Bronchial epithelial cell (primary cell): ENCODE results near the gene TAP2. TPM values are rescaled to one million over a fixed set of nuclear protein-coding genes. Genes with fewer than 3 reads are reported as not detected.

Experiments
- DNase-seq: peaks from one replicate; pipeline ENCODE4 v3.0.0-alpha.2; 2010; ENCODE audit warnings: low read depth
- FAIRE-seq: peaks from 2 replicates; lab custom pipeline; 2011; peaks lifted over from hg19 to GRCh38; lab: Jason Lieb, UNC
- H3K27me3 ChIP-seq: 2 replicates; pipeline ENCODE4 v1.5.1; 2011; ENCODE audit warnings: low read length; ENCODE audit not compliant: control insufficient read depth, insufficient read depth
- H3K36me3 ChIP-seq: 2 replicates; pipeline ENCODE4 v1.5.1; 2011; ENCODE audit warnings: low read length; ENCODE audit not compliant: control insufficient read depth, insufficient read depth
- H3K4me3 ChIP-seq: 2 replicates; pipeline ENCODE4 v1.5.1; 2011; ENCODE audit warnings: mild to moderate bottlenecking, low read depth, low read length, control low read depth
- total RNA-seq: library from RNA; depleted of rRNA; stranded (reverse); fragments of >200 nt; gene quantifications from 2 replicates; pipeline ENCODE4 v1.2.1, GENCODE V29; 2014
- TF ChIP-seq, protein P1 (sequence below): IDR thresholded peaks from 2 replicates; pipeline ENCODE4 v1.5.1; 2011; ENCODE audit warnings: mild to moderate bottlenecking, moderate library complexity, low read length, control low read depth, inconsistent platforms; ENCODE audit not compliant: insufficient read depth, severe bottlenecking

The TAP2 gene
- total RNA-seq, 1 donor from 2014 or later = 25.0 TPM

DNA sequence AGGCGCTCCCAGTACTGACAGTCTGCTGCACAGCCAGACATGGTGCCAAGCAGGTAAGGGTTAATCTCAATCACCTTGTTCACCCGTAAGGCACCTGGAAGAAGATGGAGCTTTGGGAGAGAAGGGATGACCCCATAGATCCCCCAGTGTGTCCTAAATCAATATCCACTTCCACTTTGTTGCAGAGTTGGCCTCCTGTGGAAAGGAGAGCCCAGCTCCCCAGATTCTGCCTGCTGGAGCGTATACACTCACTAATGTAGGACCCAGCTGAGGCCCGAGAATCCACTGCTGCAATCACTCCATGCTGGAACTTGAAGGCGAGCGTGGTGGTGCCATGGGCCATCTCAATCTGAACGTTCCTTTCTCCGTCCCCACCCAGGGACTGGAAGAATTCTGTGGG, 4.2 kb upstream of the TAP2 start:
- Histone ChIP-seq H3K36me3 (peaks cover 7% of the 10 kb centered on the region), H3K4me3 (no peak overlapping the region), H3K27me3 (no peaks in the 10 kb centered on the region)
- FAIRE-seq = no peak
- TF ChIP-seq, protein P1, sequence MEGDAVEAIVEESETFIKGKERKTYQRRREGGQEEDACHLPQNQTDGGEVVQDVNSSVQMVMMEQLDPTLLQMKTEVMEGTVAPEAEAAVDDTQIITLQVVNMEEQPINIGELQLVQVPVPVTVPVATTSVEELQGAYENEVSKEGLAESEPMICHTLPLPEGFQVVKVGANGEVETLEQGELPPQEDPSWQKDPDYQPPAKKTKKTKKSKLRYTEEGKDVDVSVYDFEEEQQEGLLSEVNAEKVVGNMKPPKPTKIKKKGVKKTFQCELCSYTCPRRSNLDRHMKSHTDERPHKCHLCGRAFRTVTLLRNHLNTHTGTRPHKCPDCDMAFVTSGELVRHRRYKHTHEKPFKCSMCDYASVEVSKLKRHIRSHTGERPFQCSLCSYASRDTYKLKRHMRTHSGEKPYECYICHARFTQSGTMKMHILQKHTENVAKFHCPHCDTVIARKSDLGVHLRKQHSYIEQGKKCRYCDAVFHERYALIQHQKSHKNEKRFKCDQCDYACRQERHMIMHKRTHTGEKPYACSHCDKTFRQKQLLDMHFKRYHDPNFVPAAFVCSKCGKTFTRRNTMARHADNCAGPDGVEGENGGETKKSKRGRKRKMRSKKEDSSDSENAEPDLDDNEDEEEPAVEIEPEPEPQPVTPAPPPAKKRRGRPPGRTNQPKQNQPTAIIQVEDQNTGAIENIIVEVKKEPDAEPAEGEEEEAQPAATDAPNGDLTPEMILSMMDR = no peak
- DNase-seq = no peak

DNA sequence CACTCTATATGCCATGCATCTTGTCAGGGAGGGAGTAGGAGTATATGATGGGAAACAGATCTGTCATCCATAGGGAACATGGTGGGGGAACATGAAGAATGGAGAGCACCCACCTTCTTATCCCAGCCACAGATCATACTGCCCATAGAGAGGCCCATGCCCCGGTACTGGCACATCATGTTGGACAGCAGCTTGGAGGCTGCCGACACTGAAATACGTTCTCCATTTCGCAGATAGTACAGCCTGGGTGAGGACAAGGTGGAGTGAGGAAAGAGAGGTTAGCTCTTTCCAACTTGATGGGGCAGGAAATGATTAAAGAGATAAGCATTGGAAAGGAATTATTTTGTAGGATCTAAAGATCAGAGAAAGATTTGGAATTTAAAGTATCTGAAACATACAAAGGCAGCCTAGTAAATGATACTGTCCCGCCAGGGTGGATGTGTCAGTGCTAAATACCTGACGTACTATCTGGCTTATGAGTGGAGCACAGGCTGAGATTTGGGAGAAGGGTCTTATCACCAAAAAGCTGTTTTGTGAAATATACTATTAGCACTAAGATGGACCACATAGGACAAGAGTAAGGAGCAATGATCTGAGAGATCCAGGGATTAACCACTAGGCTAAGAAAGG, 3.6 kb upstream of the TAP2 start:
- TF ChIP-seq, protein P1 = no peak
- H3K4me3 ChIP-seq = no peak overlapping the region
- DNase-seq (no peak), FAIRE-seq (no peak)
- no peaks in the 10 kb centered on the region for H3K27me3 ChIP-seq
- H3K36me3 ChIP-seq = peaks cover 7% of the 10 kb centered on the region

DNA sequence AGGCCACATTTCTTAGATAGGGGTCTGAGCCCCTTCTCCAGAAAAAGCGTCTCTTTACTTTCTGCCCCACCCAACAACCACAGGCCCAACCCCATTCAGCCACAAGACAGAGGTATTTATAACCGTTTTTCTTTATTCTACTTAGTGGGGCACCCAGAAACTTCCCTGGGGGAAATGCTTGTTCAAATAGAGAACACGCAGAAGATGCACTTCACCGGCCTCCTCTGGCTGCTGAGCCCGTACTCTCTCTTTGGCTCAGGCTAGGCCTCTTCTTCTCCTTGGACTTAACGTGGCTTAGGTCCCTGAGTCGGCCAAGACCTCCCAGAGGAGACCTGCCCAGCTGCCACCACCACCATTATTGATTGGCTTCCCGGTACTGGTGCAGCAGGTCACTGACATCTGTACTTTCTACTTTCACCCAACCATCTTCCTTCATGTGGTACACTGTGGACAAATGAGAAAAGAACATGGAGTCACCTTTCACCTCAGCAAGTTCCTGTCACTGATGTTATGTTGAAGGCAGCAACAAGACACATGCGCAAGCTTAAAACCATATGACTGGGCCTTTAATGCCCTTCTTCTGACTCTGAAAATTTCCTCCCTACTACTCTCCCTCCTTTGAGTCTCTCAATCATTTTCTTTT, 2.2 kb upstream of the TAP2 start:
- FAIRE-seq (no peak), DNase-seq (no peak)
- TF ChIP-seq, protein P1 = no peak
- Histone ChIP-seq H3K27me3 (no peaks in the 10 kb centered on the region), H3K4me3 (no peak overlapping the region), H3K36me3 (peaks cover 5% of the 10 kb centered on the region)

DNA sequence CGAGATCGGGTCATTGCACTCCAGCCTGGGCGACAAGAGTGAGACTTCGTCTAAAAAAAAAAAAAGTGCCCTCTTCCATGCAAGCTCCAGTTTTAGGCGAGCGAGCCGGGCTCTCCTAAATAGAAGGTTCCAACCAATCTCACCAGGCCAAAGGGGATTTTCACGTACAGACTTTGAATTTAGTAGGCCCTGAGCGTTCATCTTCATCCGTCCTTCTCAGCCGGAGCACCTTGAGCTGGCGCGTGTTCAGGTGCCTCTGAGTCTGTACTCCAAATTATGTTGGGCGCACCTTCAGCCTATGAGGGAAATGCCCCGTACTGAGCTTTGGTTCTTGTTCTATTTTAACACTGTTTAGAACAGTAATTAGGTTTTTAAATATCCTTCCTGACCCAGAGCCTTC, 817 bp upstream of the TAP2 start:
- TF ChIP-seq, protein P1 = no peak
- DNase-seq (no peak), FAIRE-seq (no peak)
- H3K4me3 ChIP-seq = no peak overlapping the region
- peaks cover 11% of the 10 kb centered on the region for H3K36me3 ChIP-seq
- no peaks in the 10 kb centered on the region for H3K27me3 ChIP-seq

DNA sequence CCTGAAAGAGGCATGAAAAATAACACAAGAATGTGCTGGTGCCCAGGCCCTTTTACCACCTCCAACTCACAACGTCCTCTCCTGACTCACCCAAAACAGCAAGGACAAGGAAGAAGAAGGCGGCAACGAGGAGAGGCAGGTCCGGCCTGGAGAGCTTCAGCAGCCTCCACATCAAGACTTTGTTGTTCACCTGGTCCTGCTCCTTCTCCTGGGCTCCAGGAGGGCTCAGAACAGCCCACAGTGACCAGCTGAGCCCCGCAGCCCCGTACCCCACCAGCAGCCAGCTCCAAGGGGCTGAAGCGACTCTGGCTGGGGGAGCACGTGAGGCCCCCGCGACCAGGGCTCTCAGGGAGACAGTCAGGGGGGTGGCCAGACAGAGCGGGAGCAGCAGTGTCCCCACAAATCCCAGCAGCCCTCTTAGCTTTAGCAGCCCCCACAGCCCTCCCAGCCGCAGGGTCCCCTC, 857 bp downstream of the TAP2 start:
- DNase-seq = peak; percentile 87
- Histone ChIP-seq H3K4me3 (peak overlapping the region; percentile 81), H3K27me3 (no peaks in the 10 kb centered on the region), H3K36me3 (peaks cover 11% of the 10 kb centered on the region)
- no peak for FAIRE-seq
- TF ChIP-seq, protein P1 = no peak
